Panc1 (cell line): ENCODE data around the gene DNASE1L1. TPM values are rescaled to one million over a fixed set of nuclear protein-coding genes. Genes with fewer than 3 reads are reported as not detected.

Experiments used
- ATAC-seq: fragments of 200-7000 bp; cut with Tn5 transposase; 2 replicates; pipeline ENCODE4 v1.9.1; 2020; ENCODE audit warnings: mild to moderate bottlenecking, moderate library complexity
- BruUV-seq: library from RNA; stranded (reverse); fragments of 400-500 nt; replicated peaks from 2 replicates; lab custom pipeline; 2021; lab: Mats Ljungman, UMichigan
- CTCF ChIA-PET: fragments of 300-600 bp; sonication (Branson Sonifier 250); formaldehyde crosslinking; loops from one replicate; lab custom pipeline; 2022; ENCODE audit warnings: antibody characterized with exemption; lab: Charles Lee
- POLR2A ChIA-PET: fragments of 300-600 bp; sonication (Branson Sonifier 250); formaldehyde crosslinking; loops from one replicate; lab custom pipeline; 2022; ENCODE audit warnings: antibody characterized with exemption; lab: Charles Lee
- DNase-seq: peaks from one replicate; pipeline ENCODE4 v3.0.0-alpha.2; 2010; ENCODE audit warnings: low read depth, low spot score
- H3K27ac ChIP-seq: 2 replicates; pipeline ENCODE4 v1.5.1; 2011; ENCODE audit warnings: mild to moderate bottlenecking, low read length, inconsistent platforms
- H3K27me3 ChIP-seq: fragments of 200-500 bp; sonication (Bioruptor generic); 2 replicates; pipeline ENCODE4 v1.6.0; 2014; ENCODE audit warnings: low read length, inconsistent platforms; ENCODE audit not compliant: control insufficient read depth, insufficient read depth
- H3K36me3 ChIP-seq: fragments of 200-500 bp; sonication (Bioruptor generic); 2 replicates; pipeline ENCODE4 v1.5.1; 2014; ENCODE audit warnings: inconsistent platforms, mild to moderate bottlenecking, low read length, moderate library complexity; ENCODE audit not compliant: control insufficient read depth, insufficient read depth
- H3K4me1 ChIP-seq: 2 replicates; pipeline ENCODE4 v1.5.1; 2011; ENCODE audit warnings: inconsistent platforms, mild to moderate bottlenecking, low read length, moderate library complexity; ENCODE audit not compliant: control insufficient read depth, insufficient read depth
- H3K4me3 ChIP-seq, 2 experiments: 2 replicates each; pipeline ENCODE4 v1.5.1; 2011 to 2012; ENCODE audit warnings: low read depth in 2 of 2, low read length in 2 of 2, mild to moderate bottlenecking in 2 of 2, inconsistent platforms in 1 of 2, moderate library complexity in 1 of 2
- H3K9me3 ChIP-seq: fragments of 200-500 bp; sonication (Bioruptor generic); 2 replicates; pipeline ENCODE4 v1.5.1; 2014; ENCODE audit warnings: low read depth, mild to moderate bottlenecking, inconsistent platforms, low read length, moderate library complexity; ENCODE audit not compliant: control insufficient read depth, insufficient read depth
- POLR2AphosphoS5 ChIP-seq: IDR thresholded peaks from 2 replicates; pipeline ENCODE4 v1.6.1; 2012; ENCODE audit warnings: mild to moderate bottlenecking, low read depth, low read length, moderate library complexity
- SIN3A ChIP-seq: IDR thresholded peaks from 2 replicates; pipeline ENCODE4 v1.6.1; 2012; ENCODE audit warnings: low read depth, mild to moderate bottlenecking, low read length, moderate library complexity, borderline replicate concordance; ENCODE audit not compliant: insufficient read depth
- TCF7L2 ChIP-seq: IDR thresholded peaks from 2 replicates; pipeline ENCODE4 v1.6.1; 2011; ENCODE audit warnings: mild to moderate bottlenecking, low read depth, low read length, inconsistent platforms
- in situ Hi-C: cut with HindIII; loops from 2 replicates; pipeline ENCODE4 v1.10.0; 2016; ENCODE audit warnings: low sequenced_read_pairs, low pct_unique_long_range_greater_than_20kb
- intact Hi-C: fragments of 100-400 bp; cut with micrococcal nuclease; formaldehyde crosslinking; loops from one replicate; pipeline ENCODE4 v1.10.0; 2022; ENCODE audit not compliant: unreplicated experiment
- total RNA-seq: library from RNA; stranded (reverse); gene quantifications from one replicate; pipeline ENCODE4 v1.2.1, GENCODE V29; 2021; ENCODE audit not compliant: unreplicated experiment
- TF ChIP-seq, protein P1 (sequence below), 2 experiments: IDR thresholded peaks; 2 replicates each; pipeline ENCODE4 v1.6.1; 2011 to 2012; ENCODE audit warnings: low read depth in 2 of 2, control low read depth in 1 of 2, low read length in 1 of 2, mild to moderate bottlenecking in 1 of 2, moderate library complexity in 1 of 2; ENCODE audit not compliant: insufficient read depth in 1 of 2
- TF ChIP-seq, protein P2 (sequence below): fragments of 450-650 bp; IDR thresholded peaks from 2 replicates; pipeline ENCODE4 v1.5.1; 2017; ENCODE audit warnings: mild to moderate bottlenecking

DNASE1L1 gene
- total RNA-seq, 1 experiment from 2014 or later, result 60.4 TPM

DNA sequence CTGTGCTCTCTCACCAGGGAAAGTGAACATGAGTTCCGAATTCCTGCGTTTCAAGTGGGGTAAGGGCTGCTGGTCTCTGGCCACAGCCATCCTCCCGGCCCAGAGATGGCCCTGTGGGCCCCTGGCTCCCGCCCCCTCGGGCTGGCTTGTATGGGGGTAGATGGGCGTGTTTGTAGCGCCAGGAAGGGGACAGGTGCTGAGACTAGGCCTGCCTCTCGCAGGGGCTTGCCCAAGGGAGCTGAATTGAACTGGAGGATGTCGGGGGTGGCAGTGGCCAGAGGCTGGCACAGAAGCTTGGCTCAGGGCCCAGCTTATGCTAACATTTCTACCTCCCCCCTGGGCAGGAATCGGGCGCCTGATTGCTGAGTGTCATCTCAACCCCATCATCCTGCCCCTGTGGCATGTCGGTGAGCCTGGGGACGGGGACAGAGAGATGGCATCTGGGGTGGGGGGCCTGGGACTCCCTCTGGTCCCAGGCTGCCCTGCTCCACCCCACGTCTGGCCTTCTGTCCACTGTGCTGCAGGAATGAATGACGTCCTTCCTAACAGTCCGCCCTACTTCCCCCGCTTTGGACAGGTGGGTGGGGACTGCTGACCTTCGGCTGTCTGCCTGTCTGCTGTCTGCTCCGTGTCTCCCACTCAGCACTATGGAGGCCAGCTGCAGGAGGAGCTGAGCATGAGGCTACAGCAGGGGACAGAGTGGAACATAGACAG lies 10.8 kb upstream of the DNASE1L1 start:
- Histone ChIP-seq H3K9me3 (no peaks in the 10 kb centered on the region), H3K36me3 (no peaks in the 10 kb centered on the region), H3K4me3 (no peak overlapping the region), H3K27ac (no peak overlapping the region), H3K4me1 (no peaks in the 10 kb centered on the region), H3K27me3 (no peaks in the 10 kb centered on the region)
- ChIA-PET CTCF (no interaction called here), POLR2A (no interaction called here)
- BruUV-seq, result no TSS peak
- DNase-seq (no peak), ATAC-seq (peak; percentile 18; the same call in 1 of the 2 replicates)
- TF ChIP-seq, protein P1, sequence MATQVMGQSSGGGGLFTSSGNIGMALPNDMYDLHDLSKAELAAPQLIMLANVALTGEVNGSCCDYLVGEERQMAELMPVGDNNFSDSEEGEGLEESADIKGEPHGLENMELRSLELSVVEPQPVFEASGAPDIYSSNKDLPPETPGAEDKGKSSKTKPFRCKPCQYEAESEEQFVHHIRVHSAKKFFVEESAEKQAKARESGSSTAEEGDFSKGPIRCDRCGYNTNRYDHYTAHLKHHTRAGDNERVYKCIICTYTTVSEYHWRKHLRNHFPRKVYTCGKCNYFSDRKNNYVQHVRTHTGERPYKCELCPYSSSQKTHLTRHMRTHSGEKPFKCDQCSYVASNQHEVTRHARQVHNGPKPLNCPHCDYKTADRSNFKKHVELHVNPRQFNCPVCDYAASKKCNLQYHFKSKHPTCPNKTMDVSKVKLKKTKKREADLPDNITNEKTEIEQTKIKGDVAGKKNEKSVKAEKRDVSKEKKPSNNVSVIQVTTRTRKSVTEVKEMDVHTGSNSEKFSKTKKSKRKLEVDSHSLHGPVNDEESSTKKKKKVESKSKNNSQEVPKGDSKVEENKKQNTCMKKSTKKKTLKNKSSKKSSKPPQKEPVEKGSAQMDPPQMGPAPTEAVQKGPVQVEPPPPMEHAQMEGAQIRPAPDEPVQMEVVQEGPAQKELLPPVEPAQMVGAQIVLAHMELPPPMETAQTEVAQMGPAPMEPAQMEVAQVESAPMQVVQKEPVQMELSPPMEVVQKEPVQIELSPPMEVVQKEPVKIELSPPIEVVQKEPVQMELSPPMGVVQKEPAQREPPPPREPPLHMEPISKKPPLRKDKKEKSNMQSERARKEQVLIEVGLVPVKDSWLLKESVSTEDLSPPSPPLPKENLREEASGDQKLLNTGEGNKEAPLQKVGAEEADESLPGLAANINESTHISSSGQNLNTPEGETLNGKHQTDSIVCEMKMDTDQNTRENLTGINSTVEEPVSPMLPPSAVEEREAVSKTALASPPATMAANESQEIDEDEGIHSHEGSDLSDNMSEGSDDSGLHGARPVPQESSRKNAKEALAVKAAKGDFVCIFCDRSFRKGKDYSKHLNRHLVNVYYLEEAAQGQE (IDR thresholded peaks at IDR 0.05; ENCODE audit: insufficient read depth in 1 of 2, low read depth in 2 of 2, low read length in 1 of 2), result no peak
- TF ChIP-seq SIN3A (no peak), TCF7L2 (no peak), POLR2AphosphoS5 (no peak)
- TF ChIP-seq, protein P2, sequence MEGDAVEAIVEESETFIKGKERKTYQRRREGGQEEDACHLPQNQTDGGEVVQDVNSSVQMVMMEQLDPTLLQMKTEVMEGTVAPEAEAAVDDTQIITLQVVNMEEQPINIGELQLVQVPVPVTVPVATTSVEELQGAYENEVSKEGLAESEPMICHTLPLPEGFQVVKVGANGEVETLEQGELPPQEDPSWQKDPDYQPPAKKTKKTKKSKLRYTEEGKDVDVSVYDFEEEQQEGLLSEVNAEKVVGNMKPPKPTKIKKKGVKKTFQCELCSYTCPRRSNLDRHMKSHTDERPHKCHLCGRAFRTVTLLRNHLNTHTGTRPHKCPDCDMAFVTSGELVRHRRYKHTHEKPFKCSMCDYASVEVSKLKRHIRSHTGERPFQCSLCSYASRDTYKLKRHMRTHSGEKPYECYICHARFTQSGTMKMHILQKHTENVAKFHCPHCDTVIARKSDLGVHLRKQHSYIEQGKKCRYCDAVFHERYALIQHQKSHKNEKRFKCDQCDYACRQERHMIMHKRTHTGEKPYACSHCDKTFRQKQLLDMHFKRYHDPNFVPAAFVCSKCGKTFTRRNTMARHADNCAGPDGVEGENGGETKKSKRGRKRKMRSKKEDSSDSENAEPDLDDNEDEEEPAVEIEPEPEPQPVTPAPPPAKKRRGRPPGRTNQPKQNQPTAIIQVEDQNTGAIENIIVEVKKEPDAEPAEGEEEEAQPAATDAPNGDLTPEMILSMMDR, result no peak
- intact Hi-C loops (no loop called here), in situ Hi-C loops (no loop called here)

DNA sequence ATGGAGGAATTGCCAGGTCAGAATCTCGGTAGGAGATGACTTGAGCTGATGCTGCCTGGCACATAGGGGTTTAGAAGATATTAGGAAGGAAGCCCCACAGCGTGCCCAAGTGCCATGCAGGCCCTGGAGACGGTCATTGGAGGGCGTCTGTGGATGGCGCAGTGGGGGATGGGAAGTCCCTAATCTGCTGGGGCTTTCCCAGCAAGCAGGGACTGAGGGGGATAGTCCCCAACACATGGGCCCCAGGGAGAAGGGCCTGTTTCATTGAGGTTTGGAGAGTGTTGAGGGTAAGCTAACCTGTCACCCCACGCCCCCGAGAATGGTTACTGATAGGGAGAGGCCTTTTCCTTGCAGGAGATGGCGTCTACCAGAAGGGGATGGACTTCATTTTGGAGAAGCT lies 10.1 kb upstream of the DNASE1L1 start:
- ChIA-PET POLR2A (no interaction called here), CTCF (no interaction called here)
- ATAC-seq (peak; percentile 11; the same call in 1 of the 2 replicates), DNase-seq (no peak)
- no peaks in the 10 kb centered on the region for H3K9me3 ChIP-seq
- TF ChIP-seq, protein P2, result no peak
- no peak for TF ChIP-seq TCF7L2
- TF ChIP-seq, protein P1 (IDR thresholded peaks at IDR 0.05; ENCODE audit: insufficient read depth in 1 of 2, low read depth in 2 of 2, low read length in 1 of 2), result no peak
- TF ChIP-seq POLR2AphosphoS5, result no peak
- no peak for TF ChIP-seq SIN3A
- no peaks in the 10 kb centered on the region for H3K36me3 ChIP-seq
- intact Hi-C loops, result no loop called here
- no peaks in the 10 kb centered on the region for H3K27me3 ChIP-seq
- no peak overlapping the region for H3K4me3 ChIP-seq
- H3K27ac ChIP-seq, result no peak overlapping the region
- no peaks in the 10 kb centered on the region for H3K4me1 ChIP-seq
- in situ Hi-C loops, result no loop called here
- BruUV-seq, result no TSS peak
